Stimulated activated naive CD8-positive, alpha-beta T cell treated with anti-CD3 and anti-CD28 coated beads, Interleukin-15, amount 100 ng/mL, for 72 hours (primary cell): Measurements from ENCODE around the gene CALN1.
"Not testable (repeated sequence)": the region's sequence is repeated elsewhere in the genome, so short reads cannot be mapped to it uniquely, and the experiment has no call there.

ENCODE experiments used
- ATAC-seq: fragments of 150-1000 bp; cut with Tn5 transposase; 2 replicates; pipeline ENCODE4 v1.10.0; 2021; ENCODE audit warnings: mild to moderate bottlenecking, moderate library complexity
- DNase-seq, 2 donors: peaks; one replicate each; pipeline ENCODE4 v3.0.0; 2021 to 2022
- H3K27ac Mint-ChIP-seq, 2 donors: one replicate each; pipeline ENCODE4 v1.8.0; 2022; ENCODE audit warnings: mild to moderate bottlenecking in 2 of 2, mixed read lengths in 2 of 2, moderate library complexity in 2 of 2
- H3K27me3 Mint-ChIP-seq: one replicate; pipeline ENCODE4 v1.8.0; 2022; ENCODE audit warnings: mixed read lengths
- H3K4me1 Mint-ChIP-seq: one replicate; pipeline ENCODE4 v1.8.0; 2022; ENCODE audit warnings: mild to moderate bottlenecking, mixed read lengths
- H3K4me3 Mint-ChIP-seq, 2 donors: one replicate each; pipeline ENCODE4 v1.8.0; 2022; ENCODE audit warnings: mild to moderate bottlenecking in 2 of 2, mixed read lengths in 2 of 2, moderate library complexity in 1 of 2
- H3K9me3 Mint-ChIP-seq, 2 donors: one replicate each; pipeline ENCODE4 v1.8.0; 2022; ENCODE audit warnings: mixed read lengths in 2 of 2

Gene CALN1

GRCh38 chr7:71753236-71753635 is 658.9 kb downstream of the CALN1 start:
- Mint-ChIP-seq H3K27me3 (peaks cover 35% of the 10 kb centered on the region), H3K4me3 (no peak overlapping the region), H3K4me1 (no peaks in the 10 kb centered on the region), H3K9me3 (peaks cover 0 to 19% of the 10 kb centered on the region in 2 donors), H3K27ac (peak overlapping the region in 1 of 2 donors; percentile 76)
- DNase-seq (no peak), ATAC-seq (no peak)

DNA sequence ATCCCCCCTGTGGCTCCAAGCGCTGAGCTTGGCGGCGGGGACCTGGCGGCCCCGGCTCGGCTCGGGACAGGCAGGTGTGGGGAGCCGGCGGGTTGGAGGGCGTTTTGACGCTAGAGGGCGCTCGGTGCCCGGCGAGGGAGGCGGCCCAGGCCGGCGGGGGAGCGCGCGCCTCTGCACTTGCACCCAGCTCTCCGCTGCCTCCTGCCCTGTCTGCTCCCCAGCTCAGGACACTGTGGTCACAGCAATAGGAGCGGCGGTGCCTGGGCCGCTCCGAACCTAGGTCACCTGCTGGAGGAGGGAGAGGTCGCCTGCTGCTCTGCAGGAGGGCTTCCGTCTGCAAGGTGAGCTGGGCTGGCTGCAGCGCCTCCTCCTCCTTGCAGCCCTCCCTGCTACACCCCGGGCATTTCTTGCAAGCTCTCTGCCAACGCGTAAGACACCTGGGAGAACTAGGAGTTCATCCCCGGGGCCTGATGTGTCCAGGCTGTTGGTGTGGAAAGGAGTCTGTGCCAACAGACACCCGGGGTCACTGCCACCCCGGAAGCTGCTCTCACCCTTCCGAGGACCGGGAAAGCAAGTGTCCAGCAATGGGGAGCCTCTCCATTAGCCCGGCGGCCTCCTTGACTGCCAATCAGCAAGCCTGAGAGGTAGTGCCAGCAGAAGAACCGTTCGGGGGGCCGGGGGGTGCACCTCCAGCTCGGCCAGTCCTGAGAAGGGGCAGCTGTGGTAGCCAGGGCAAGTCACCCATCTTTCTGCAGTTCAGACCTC is 659.8 kb downstream of the CALN1 start:
- Mint-ChIP-seq H3K27ac (no peak overlapping the region), H3K4me3 (no peak overlapping the region), H3K9me3 (peaks cover 0 to 19% of the 10 kb centered on the region in 2 donors), H3K27me3 (peaks cover 35% of the 10 kb centered on the region), H3K4me1 (no peaks in the 10 kb centered on the region)
- DNase-seq (peak; percentile 41 to 55), ATAC-seq (peak; percentile 78)

GRCh38 chr7:71750290-71750689 is 661.8 kb downstream of the CALN1 start:
- no peak for DNase-seq
- Mint-ChIP-seq H3K9me3 (peaks cover 0 to 11% of the 10 kb centered on the region in 2 donors), H3K4me1 (no peaks in the 10 kb centered on the region), H3K27me3 (peaks cover 35% of the 10 kb centered on the region), H3K4me3 (no peak overlapping the region), H3K27ac (no peak overlapping the region)
- no peak for ATAC-seq

GRCh38 chr7:71746006-71746405 is 666.1 kb downstream of the CALN1 start:
- DNase-seq (no peak), ATAC-seq (no peak)
- no peak overlapping the region for H3K27ac Mint-ChIP-seq
- H3K27me3 Mint-ChIP-seq, result peaks cover 7% of the 10 kb centered on the region
- no peaks in the 10 kb centered on the region for H3K4me1 Mint-ChIP-seq
- H3K9me3 Mint-ChIP-seq, result peaks cover 0 to 11% of the 10 kb centered on the region in 2 donors
- no peak overlapping the region for H3K4me3 Mint-ChIP-seq

- no peaks in the 10 kb centered on the region for H3K27me3 Mint-ChIP-seq
- DNase-seq, result no peak
- H3K4me3 Mint-ChIP-seq, result no peak overlapping the region
- H3K9me3 Mint-ChIP-seq, result no peaks in the 10 kb centered on the region
- no peak for ATAC-seq
- H3K27ac Mint-ChIP-seq, result no peak overlapping the region
- H3K4me1 Mint-ChIP-seq, result no peaks in the 10 kb centered on the region
Observed at GRCh38 chr7:71740174-71740560, 672.0 kb downstream of the CALN1 start.

GRCh38 chr7:71739520-71740173 is 672.5 kb downstream of the CALN1 start:
- Mint-ChIP-seq H3K27ac (no peak overlapping the region), H3K27me3 (no peaks in the 10 kb centered on the region), H3K4me3 (no peak overlapping the region), H3K4me1 (no peaks in the 10 kb centered on the region), H3K9me3 (no peaks in the 10 kb centered on the region)
- no peak for ATAC-seq
- DNase-seq, result no peak

DNA sequence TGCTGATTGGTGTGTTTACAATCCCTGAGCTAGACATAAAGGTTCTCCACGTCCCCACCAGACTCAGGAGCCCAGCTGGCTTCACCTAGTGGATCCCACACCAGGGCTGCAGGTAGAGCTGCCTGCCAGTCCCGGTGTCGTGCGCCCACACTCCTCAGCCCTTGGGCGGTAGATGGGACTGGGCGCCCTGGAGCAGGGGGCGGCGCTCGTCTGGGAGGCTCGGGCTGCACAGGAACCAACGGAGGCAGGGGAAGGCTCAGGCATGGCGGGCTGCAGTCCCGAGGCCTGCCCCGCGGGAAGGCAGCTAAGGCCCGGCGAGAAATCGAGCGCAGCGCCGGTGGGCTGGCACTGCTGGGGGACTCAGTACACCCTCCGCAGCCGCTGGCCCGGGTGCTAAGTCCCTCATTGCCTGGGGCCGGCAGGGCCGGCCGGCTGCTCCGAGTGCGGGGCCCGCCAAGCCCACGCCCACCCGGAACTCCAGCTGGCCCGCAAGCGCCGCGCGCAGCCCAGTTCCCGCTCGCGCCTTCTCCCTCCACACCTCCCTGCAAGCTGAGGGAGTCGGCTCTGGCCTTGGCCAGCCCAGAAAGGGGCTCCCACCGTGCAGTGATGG is 674.1 kb downstream of the CALN1 start:
- not testable (repeated sequence) for H3K27me3 Mint-ChIP-seq, H3K4me1 Mint-ChIP-seq, H3K4me3 Mint-ChIP-seq, H3K9me3 Mint-ChIP-seq, ATAC-seq, H3K27ac Mint-ChIP-seq, DNase-seq

- Mint-ChIP-seq H3K9me3 (no peaks in the 10 kb centered on the region), H3K4me1 (no peaks in the 10 kb centered on the region), H3K27ac (no peak overlapping the region), H3K27me3 (peaks cover 19% of the 10 kb centered on the region), H3K4me3 (no peak overlapping the region)
- peak; percentile 31 to 33 for DNase-seq
- peak; percentile 39 for ATAC-seq
Observed at GRCh38 chr7:71735961-71736556, 676.1 kb downstream of the CALN1 start.

GRCh38 chr7:71733107-71733870 is 678.8 kb downstream of the CALN1 start:
- no peaks in the 10 kb centered on the region for H3K4me1 Mint-ChIP-seq
- peak; percentile 54 to 58 for DNase-seq
- peaks cover 19% of the 10 kb centered on the region for H3K27me3 Mint-ChIP-seq
- no peak overlapping the region for H3K4me3 Mint-ChIP-seq
- peak; percentile 7 for ATAC-seq
- H3K9me3 Mint-ChIP-seq, result peaks cover 0 to 7% of the 10 kb centered on the region in 2 donors
- no peak overlapping the region for H3K27ac Mint-ChIP-seq

GRCh38 chr7:71731740-71732139 is 680.4 kb downstream of the CALN1 start:
- ATAC-seq (no peak), DNase-seq (no peak)
- H3K27me3 Mint-ChIP-seq, result peaks cover 19% of the 10 kb centered on the region
- H3K27ac Mint-ChIP-seq, result no peak overlapping the region
- peaks cover 5 to 7% of the 10 kb centered on the region in 2 donors for H3K9me3 Mint-ChIP-seq
- no peaks in the 10 kb centered on the region for H3K4me1 Mint-ChIP-seq
- H3K4me3 Mint-ChIP-seq, result no peak overlapping the region
